CD14-positive monocyte (primary cell): ENCODE data around the gene SMC3. TPM values are rescaled to one million over a fixed set of nuclear protein-coding genes. Genes with fewer than 3 reads are reported as not detected.
A peak's percentile ranks its signal among the peaks of the same experiment; 100 is the strongest.

Experiments
- DNase-seq, 3 donors: peaks; one replicate each; pipeline ENCODE4 v3.0.0-alpha.2; 2011 to 2022
- H2AFZ ChIP-seq: 2 replicates; pipeline ENCODE4 v1.6.0; 2012; ENCODE audit warnings: mild to moderate bottlenecking, low read depth, low read length, inconsistent platforms; ENCODE audit not compliant: insufficient read depth, poor library complexity, severe bottlenecking
- H3K27ac ChIP-seq, 2 donors: 1 replicate in 1 of 2; 2 replicates in 1 of 2; pipeline ENCODE4 v1.5.1; 2012 to 2013; ENCODE audit warnings: low read length in 2 of 2, control low read depth in 1 of 2, inconsistent platforms in 1 of 2, low read depth in 1 of 2, mild to moderate bottlenecking in 1 of 2
- H3K27me3 ChIP-seq, 2 donors: one replicate each; pipeline versions ENCODE4 v1.6.0 to v1.6.1; 2011 to 2013; ENCODE audit warnings: low read length in 2 of 2; ENCODE audit not compliant: control insufficient read depth in 2 of 2, insufficient read depth in 2 of 2
- H3K36me3 ChIP-seq, 2 donors: replicated peaks in 1 of 2; 1 replicate in 1 of 2; 2 replicates in 1 of 2; pipeline versions ENCODE4 v1.5.1 to v1.6.1; 2012 to 2013; ENCODE audit warnings: low read length in 2 of 2, control low read depth in 1 of 2, inconsistent platforms in 1 of 2, mild to moderate bottlenecking in 1 of 2; ENCODE audit not compliant: insufficient read depth in 2 of 2, control insufficient read depth in 1 of 2
- H3K4me1 ChIP-seq, 2 donors: 1 replicate in 1 of 2; 2 replicates in 1 of 2; pipeline versions ENCODE4 v1.5.1 to v1.6.1; 2012 to 2013; ENCODE audit warnings: low read length in 2 of 2, control low read depth in 1 of 2, inconsistent platforms in 1 of 2, mild to moderate bottlenecking in 1 of 2, moderate library complexity in 1 of 2; ENCODE audit not compliant: insufficient read depth in 2 of 2, control insufficient read depth in 1 of 2
- H3K4me2 ChIP-seq: replicated peaks from 2 replicates; pipeline ENCODE3; 2012; ENCODE audit warnings: low read length, moderate library complexity, mild to moderate bottlenecking; ENCODE audit not compliant: poor library complexity, severe bottlenecking; ENCODE audit errors: extremely low read depth
- H3K4me3 ChIP-seq, 3 experiments: fragments of 200-600 bp in 1 of 3; sonication (generic) in 1 of 3; replicated peaks in 1 of 3; 1 replicate in 2 of 3; 2 replicates in 1 of 3; pipeline ENCODE4 v1.5.1; 2011 to 2013; ENCODE audit warnings: low read length in 3 of 3, mild to moderate bottlenecking in 3 of 3, control low read depth in 2 of 3, low read depth in 2 of 3, inconsistent platforms in 1 of 3, moderate library complexity in 1 of 3
- H3K79me2 ChIP-seq: 2 replicates; pipeline ENCODE4 v1.6.0; 2012; ENCODE audit warnings: mild to moderate bottlenecking, control low read depth, inconsistent platforms, low read length, moderate library complexity; ENCODE audit not compliant: insufficient read depth
- H3K9ac ChIP-seq: 2 replicates; pipeline ENCODE4 v1.6.0; 2017; ENCODE audit warnings: low read length, mild to moderate bottlenecking; ENCODE audit not compliant: insufficient read depth, poor library complexity, severe bottlenecking
- H3K9me3 ChIP-seq, 2 donors: replicated peaks in 1 of 2; 1 replicate in 1 of 2; 2 replicates in 1 of 2; pipeline versions ENCODE4 v1.5.1 to v1.6.1; 2012 to 2013; ENCODE audit warnings: low read length in 2 of 2, control low read depth in 1 of 2; ENCODE audit not compliant: control insufficient read depth in 1 of 2, insufficient read depth in 1 of 2
- H4K20me1 ChIP-seq: 2 replicates; pipeline ENCODE4 v1.6.0; 2012; ENCODE audit warnings: mild to moderate bottlenecking, low read length, control low read depth, moderate library complexity; ENCODE audit not compliant: insufficient read depth
- H3K27ac Mint-ChIP-seq, 7 donors: one replicate each; pipeline ENCODE4 v1.8.0; 2020; ENCODE audit warnings: mild to moderate bottlenecking in 7 of 7, mixed read lengths in 7 of 7, moderate library complexity in 6 of 7, inconsistent platforms in 2 of 7
- H3K27me3 Mint-ChIP-seq, 3 donors: one replicate each; pipeline ENCODE4 v1.8.0; 2021 to 2022; ENCODE audit warnings: low read depth in 3 of 3, mild to moderate bottlenecking in 3 of 3, mixed read lengths in 3 of 3, moderate library complexity in 3 of 3, inconsistent platforms in 1 of 3
- H3K36me3 Mint-ChIP-seq, 2 donors: one replicate each; pipeline ENCODE4 v1.8.0; 2020; ENCODE audit warnings: mixed read lengths in 2 of 2, inconsistent platforms in 1 of 2, mild to moderate bottlenecking in 1 of 2
- H3K4me1 Mint-ChIP-seq: one replicate; pipeline ENCODE4 v1.8.0; 2020; ENCODE audit warnings: mild to moderate bottlenecking, mixed read lengths
- H3K4me3 Mint-ChIP-seq, 2 donors: one replicate each; pipeline ENCODE4 v1.8.0; 2020; ENCODE audit warnings: mild to moderate bottlenecking in 2 of 2, mixed read lengths in 2 of 2, moderate library complexity in 1 of 2
- H3K9me3 Mint-ChIP-seq, 7 donors: one replicate each; pipeline ENCODE4 v1.8.0; 2020 to 2022; ENCODE audit warnings: mixed read lengths in 7 of 7, mild to moderate bottlenecking in 6 of 7, moderate library complexity in 6 of 7, inconsistent platforms in 2 of 7
- WGBS: methylation state at CpG from one replicate; pipeline ENCODE4 v1.1.5; 2013; ENCODE audit warnings: missing lambda C conversion rate; ENCODE audit not compliant: insufficient coverage; 5-methylcytosine and 5-hydroxymethylcytosine counted together
- intact Hi-C, 2 donors: fragments of 100-400 bp; cut with micrococcal nuclease; formaldehyde crosslinking; loops; one replicate each; pipeline versions ENCODE4 v1.15.0 to v1.15.1; 2023
- polyA plus RNA-seq, 3 donors: library from polyadenylated mRNA; depleted of rRNA in 1 of 3; unstranded in 2 of 3; stranded (reverse) in 1 of 3; fragments of 300-500 nt in 2 of 3; fragments of >200 nt in 1 of 3; fragmentation: Illumina TruSeq in 2 of 3; gene quantifications; 1 replicate in 2 of 3; 2 replicates in 1 of 3; pipeline ENCODE4 v1.2.3, GENCODE V29; 2012 to 2021
- TF ChIP-seq, protein P1 (sequence below): fragments of 200-600 bp; IDR thresholded peaks from one replicate; pipeline ENCODE4 v1.8.0; 2022; ENCODE audit warnings: antibody characterized with exemption, mild to moderate bottlenecking

The SMC3 gene
- polyA plus RNA-seq, 3 donors = 5.0 to 33.9 (median 21.1) TPM

GRCh38 chr10:110569736-110570135, 2.2 kb downstream of the SMC3 start:
- DNase-seq = no peak
- Histone ChIP-seq H3K4me3 (no peak overlapping the region), H4K20me1 (peaks cover 19% of the 10 kb centered on the region), H3K36me3 (peaks cover 11 to 31% of the 10 kb centered on the region in 2 donors), H2AFZ (no peak overlapping the region), H3K9me3 (no peaks in the 10 kb centered on the region), H3K4me1 (peaks cover 16 to 30% of the 10 kb centered on the region in 2 donors), H3K27me3 (no peaks in the 10 kb centered on the region), H3K4me2 (no peak overlapping the region), H3K27ac (peak overlapping the region in 1 of 2 donors; percentile 17), H3K79me2 (peaks cover 77% of the 10 kb centered on the region), H3K9ac (no peak overlapping the region)
- H3K4me3 Mint-ChIP-seq = no peak overlapping the region
- H3K27me3 Mint-ChIP-seq = peaks cover 0 to 3% (median 2%) of the 10 kb centered on the region in 3 donors
- peaks cover 14 to 15% of the 10 kb centered on the region in 2 donors for H3K36me3 Mint-ChIP-seq
- peaks cover 42% of the 10 kb centered on the region for H3K4me1 Mint-ChIP-seq
- H3K27ac Mint-ChIP-seq = peak overlapping the region in 1 of 7 donors; percentile 70
- TF ChIP-seq, protein P1, sequence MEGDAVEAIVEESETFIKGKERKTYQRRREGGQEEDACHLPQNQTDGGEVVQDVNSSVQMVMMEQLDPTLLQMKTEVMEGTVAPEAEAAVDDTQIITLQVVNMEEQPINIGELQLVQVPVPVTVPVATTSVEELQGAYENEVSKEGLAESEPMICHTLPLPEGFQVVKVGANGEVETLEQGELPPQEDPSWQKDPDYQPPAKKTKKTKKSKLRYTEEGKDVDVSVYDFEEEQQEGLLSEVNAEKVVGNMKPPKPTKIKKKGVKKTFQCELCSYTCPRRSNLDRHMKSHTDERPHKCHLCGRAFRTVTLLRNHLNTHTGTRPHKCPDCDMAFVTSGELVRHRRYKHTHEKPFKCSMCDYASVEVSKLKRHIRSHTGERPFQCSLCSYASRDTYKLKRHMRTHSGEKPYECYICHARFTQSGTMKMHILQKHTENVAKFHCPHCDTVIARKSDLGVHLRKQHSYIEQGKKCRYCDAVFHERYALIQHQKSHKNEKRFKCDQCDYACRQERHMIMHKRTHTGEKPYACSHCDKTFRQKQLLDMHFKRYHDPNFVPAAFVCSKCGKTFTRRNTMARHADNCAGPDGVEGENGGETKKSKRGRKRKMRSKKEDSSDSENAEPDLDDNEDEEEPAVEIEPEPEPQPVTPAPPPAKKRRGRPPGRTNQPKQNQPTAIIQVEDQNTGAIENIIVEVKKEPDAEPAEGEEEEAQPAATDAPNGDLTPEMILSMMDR = no peak
- intact Hi-C loops = loop anchor here (5.0 to 10.0 kb wide), 2 partner anchors 262 to 265 kb away; partner anchors contain the start of gene SMNDC1 (in 1 of the 2)
- peaks cover 0 to 3% (median 0%) of the 10 kb centered on the region in 7 donors for H3K9me3 Mint-ChIP-seq
- 86% methylated on average over 1 of the region's 1 CpG for WGBS

- no peak overlapping the region for H2AFZ ChIP-seq
- no peak overlapping the region for H3K9ac ChIP-seq
- Mint-ChIP-seq H3K27ac (no peak overlapping the region), H3K27me3 (no peaks in the 10 kb centered on the region), H3K4me1 (peaks cover 42% of the 10 kb centered on the region), H3K36me3 (peaks cover 20% of the 10 kb centered on the region in 2 donors), H3K9me3 (peaks cover 0 to 3% (median 0%) of the 10 kb centered on the region in 7 donors), H3K4me3 (no peak overlapping the region)
- H3K9me3 ChIP-seq = no peaks in the 10 kb centered on the region
- H3K27ac ChIP-seq = no peak overlapping the region
- no peak for DNase-seq
- peaks cover 24% of the 10 kb centered on the region for H4K20me1 ChIP-seq
- peaks cover 16 to 30% of the 10 kb centered on the region in 2 donors for H3K4me1 ChIP-seq
- TF ChIP-seq, protein P1 = no peak
- H3K79me2 ChIP-seq = peaks cover 92% of the 10 kb centered on the region
- intact Hi-C loops = no loop called here
- H3K36me3 ChIP-seq = peaks cover 25 to 46% of the 10 kb centered on the region in 2 donors
- H3K4me2 ChIP-seq = no peak overlapping the region
- no peak overlapping the region for H3K4me3 ChIP-seq
- H3K27me3 ChIP-seq = no peaks in the 10 kb centered on the region
- no CpG with 5 or more reads among the region's 2 CpGs for WGBS
Measured at GRCh38 chr10:110571093-110571743, 3.7 kb downstream of the SMC3 start.
